OCI-LY7 (cell line): Measurements from ENCODE around the gene NUDT10. TPM values are rescaled to one million over a fixed set of nuclear protein-coding genes. Genes with fewer than 3 reads are reported as not detected.
"Not testable (repeated sequence)": the region's sequence is repeated elsewhere in the genome, so short reads cannot be mapped to it uniquely, and the experiment has no call there.

Experiments used
- BruUV-seq: library from RNA; stranded (reverse); fragments of 400-500 nt; replicated peaks from 2 replicates; lab custom pipeline; 2021; lab: Mats Ljungman, UMichigan
- CTCF ChIA-PET: fragments of 300-600 bp; sonication (Branson Sonifier 250); formaldehyde crosslinking; loops from one replicate; lab custom pipeline; 2022; ENCODE audit warnings: antibody characterized with exemption; ENCODE audit not compliant: unreplicated experiment; lab: Charles Lee
- POLR2A ChIA-PET: fragments of 300-600 bp; sonication (Branson Sonifier 250); formaldehyde crosslinking; loops from one replicate; lab custom pipeline; 2022; ENCODE audit warnings: antibody characterized with exemption; lab: Charles Lee
- DNase-seq: peaks from one replicate; pipeline ENCODE4 v3.0.0-alpha.2; 2015; ENCODE audit warnings: low spot score
- H2AFZ ChIP-seq: fragments of 200-600 bp; sonication (generic), shearing (Covaris generic); 2 replicates; pipeline ENCODE4 v1.6.1; 2014; ENCODE audit warnings: mild to moderate bottlenecking, antibody characterized with exemption, low read length, moderate library complexity
- H3K27ac ChIP-seq: fragments of 200-600 bp; sonication (generic); 2 replicates; pipeline ENCODE4 v1.5.1; 2014; ENCODE audit warnings: mixed run types, low read depth, mild to moderate bottlenecking, moderate library complexity, low read length, inconsistent platforms; ENCODE audit not compliant: poor library complexity, severe bottlenecking
- H3K36me3 ChIP-seq: fragments of 200-600 bp; sonication (generic); 2 replicates; pipeline ENCODE4 v1.6.1; 2014; ENCODE audit warnings: mild to moderate bottlenecking, antibody characterized with exemption, low read length, moderate library complexity, mixed read lengths; ENCODE audit not compliant: insufficient read depth
- H3K4me1 ChIP-seq: fragments of 200-600 bp; sonication (generic); 2 replicates; pipeline ENCODE4 v1.5.1; 2014; ENCODE audit warnings: mild to moderate bottlenecking, low read length; ENCODE audit not compliant: insufficient read depth, poor library complexity, severe bottlenecking
- H3K4me2 ChIP-seq: fragments of 200-600 bp; sonication (generic); 2 replicates; pipeline ENCODE4 v1.6.1; 2014; ENCODE audit warnings: mild to moderate bottlenecking, low read length
- H3K4me3 ChIP-seq: fragments of 200-600 bp; sonication (generic); 2 replicates; pipeline ENCODE4 v1.5.1; 2014; ENCODE audit warnings: mild to moderate bottlenecking, low read depth, low read length; ENCODE audit not compliant: poor library complexity, severe bottlenecking
- H3K79me2 ChIP-seq: fragments of 200-600 bp; sonication (generic); 2 replicates; pipeline ENCODE4 v1.6.1; 2016; ENCODE audit warnings: low read depth, mild to moderate bottlenecking, low read length, moderate library complexity, mixed read lengths; ENCODE audit not compliant: insufficient read depth
- H3K9me2 ChIP-seq: fragments of 200-600 bp; sonication (generic); 2 replicates; pipeline ENCODE4 v1.6.1; 2016; ENCODE audit warnings: mild to moderate bottlenecking, low read length, mixed read lengths; ENCODE audit not compliant: insufficient read depth
- H3K9me3 ChIP-seq: fragments of 200-600 bp; sonication (generic); 2 replicates; pipeline ENCODE4 v1.6.1; 2014; ENCODE audit warnings: mild to moderate bottlenecking, mixed run types, low read length, mixed read lengths
- H4K20me1 ChIP-seq: fragments of 200-600 bp; sonication (generic); 2 replicates; pipeline ENCODE4 v1.6.1; 2014; ENCODE audit warnings: mild to moderate bottlenecking, antibody characterized with exemption, low read length, moderate library complexity, mixed read lengths; ENCODE audit not compliant: insufficient read depth
- EZH2phosphoT487 ChIP-seq: fragments of 200-600 bp; sonication (generic); IDR thresholded peaks from 2 replicates; pipeline ENCODE4 v1.6.1; 2018; ENCODE audit warnings: low read depth, borderline replicate concordance, mild to moderate bottlenecking, mixed run types, antibody characterized with exemption, low read length, moderate library complexity, mixed read lengths
- intact Hi-C: fragments of 100-400 bp; cut with micrococcal nuclease; formaldehyde crosslinking; loops from one replicate; pipeline ENCODE4 v1.10.0; 2022; ENCODE audit not compliant: unreplicated experiment
- total RNA-seq, 2 experiments: library from RNA; depleted of rRNA in 1 of 2; stranded (reverse); fragments of >200 nt in 1 of 2; shearing (Covaris generic) in 1 of 2; gene quantifications; 2 replicates each; pipeline ENCODE4 v1.2.3, GENCODE V29; 2014 to 2022
- TF ChIP-seq, protein P1 (sequence below): fragments of 200-600 bp; sonication (generic); conservative IDR thresholded peaks from 2 replicates; pipeline ENCODE4 v1.5.1; 2014; ENCODE audit warnings: mild to moderate bottlenecking, antibody characterized with exemption, low read length, moderate library complexity, mixed read lengths

The NUDT10 gene
- total RNA-seq, 2 experiments from 2014 or later: 1.4 TPM; not detected in 1

- TF ChIP-seq EZH2phosphoT487: no peak
- TF ChIP-seq, protein P1, sequence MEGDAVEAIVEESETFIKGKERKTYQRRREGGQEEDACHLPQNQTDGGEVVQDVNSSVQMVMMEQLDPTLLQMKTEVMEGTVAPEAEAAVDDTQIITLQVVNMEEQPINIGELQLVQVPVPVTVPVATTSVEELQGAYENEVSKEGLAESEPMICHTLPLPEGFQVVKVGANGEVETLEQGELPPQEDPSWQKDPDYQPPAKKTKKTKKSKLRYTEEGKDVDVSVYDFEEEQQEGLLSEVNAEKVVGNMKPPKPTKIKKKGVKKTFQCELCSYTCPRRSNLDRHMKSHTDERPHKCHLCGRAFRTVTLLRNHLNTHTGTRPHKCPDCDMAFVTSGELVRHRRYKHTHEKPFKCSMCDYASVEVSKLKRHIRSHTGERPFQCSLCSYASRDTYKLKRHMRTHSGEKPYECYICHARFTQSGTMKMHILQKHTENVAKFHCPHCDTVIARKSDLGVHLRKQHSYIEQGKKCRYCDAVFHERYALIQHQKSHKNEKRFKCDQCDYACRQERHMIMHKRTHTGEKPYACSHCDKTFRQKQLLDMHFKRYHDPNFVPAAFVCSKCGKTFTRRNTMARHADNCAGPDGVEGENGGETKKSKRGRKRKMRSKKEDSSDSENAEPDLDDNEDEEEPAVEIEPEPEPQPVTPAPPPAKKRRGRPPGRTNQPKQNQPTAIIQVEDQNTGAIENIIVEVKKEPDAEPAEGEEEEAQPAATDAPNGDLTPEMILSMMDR: no peak
- H3K27ac ChIP-seq: no peak overlapping the region
- no peak for DNase-seq
- CTCF ChIA-PET: no interaction called here
- H3K4me1 ChIP-seq: no peaks in the 10 kb centered on the region
- H2AFZ ChIP-seq: no peak overlapping the region
- H3K4me2 ChIP-seq: no peak overlapping the region
- intact Hi-C loops: no loop called here
- no peaks in the 10 kb centered on the region for H3K9me3 ChIP-seq
- no TSS peak for BruUV-seq
- no peaks in the 10 kb centered on the region; the same call in 1 of the 2 replicates for H3K36me3 ChIP-seq
- POLR2A ChIA-PET: interaction anchor here (0.7 kb wide), 1 partner anchor 14 kb away, joined by 4 read pairs; no protein-coding TSS in a partner anchor
- H3K79me2 ChIP-seq: no peaks in the 10 kb centered on the region
- H3K4me3 ChIP-seq: no peak overlapping the region
- no peaks in the 10 kb centered on the region for H3K9me2 ChIP-seq
- H4K20me1 ChIP-seq: no peaks in the 10 kb centered on the region
These were observed 36.5 kb upstream of the NUDT10 start for GRCh38 chrX:51296138-51296537.

DNA sequence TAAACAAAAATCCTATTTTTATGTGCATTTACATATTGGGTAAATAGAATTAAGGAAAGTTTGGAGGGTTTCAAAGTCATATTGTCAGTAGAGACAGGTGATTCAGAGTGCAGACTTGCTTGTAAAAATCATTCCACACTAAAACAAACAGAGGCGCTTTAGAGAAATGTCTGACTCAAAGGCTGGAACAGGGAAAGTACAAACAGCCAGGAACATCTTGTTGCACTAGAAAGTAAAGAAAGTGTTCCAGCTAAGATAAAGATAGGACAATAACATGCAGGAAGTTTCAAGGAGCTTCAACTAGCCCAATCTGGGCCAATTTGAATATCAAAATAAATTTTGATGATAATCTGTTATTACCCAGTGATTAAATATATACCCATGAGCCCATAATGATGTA, 16.4 kb upstream of the NUDT10 start:
- TF ChIP-seq, protein P1: no peak
- no peak for TF ChIP-seq EZH2phosphoT487

GRCh38 chrX:51332943-51333785, 542 bp downstream of the NUDT10 start:
- DNase-seq, H3K4me2 ChIP-seq, CTCF ChIA-PET, H2AFZ ChIP-seq, BruUV-seq, H3K4me3 ChIP-seq, H3K27ac ChIP-seq, H3K9me2 ChIP-seq, H3K36me3 ChIP-seq, H4K20me1 ChIP-seq, H3K4me1 ChIP-seq, H3K9me3 ChIP-seq, H3K79me2 ChIP-seq: not testable (repeated sequence)
- intact Hi-C loops: loop anchor here (10.0 kb wide), 1 partner anchor 188 kb away; no protein-coding TSS in a partner anchor
- POLR2A ChIA-PET: interaction anchor here (0.6 kb wide), 1 partner anchor 8 kb away, joined by 3 read pairs; no protein-coding TSS in a partner anchor

More for the DNA sequence above, 16.4 kb upstream of the NUDT10 start:
- Histone ChIP-seq H3K9me3 (no peaks in the 10 kb centered on the region), H4K20me1 (no peaks in the 10 kb centered on the region), H3K4me2 (no peak overlapping the region), H2AFZ (no peak overlapping the region), H3K4me3 (no peak overlapping the region), H3K27ac (no peak overlapping the region), H3K4me1 (no peaks in the 10 kb centered on the region), H3K79me2 (no peaks in the 10 kb centered on the region), H3K9me2 (no peaks in the 10 kb centered on the region), H3K36me3 (no peaks in the 10 kb centered on the region; the same call in 1 of the 2 replicates)
- DNase-seq: no peak
- ChIA-PET CTCF (no interaction called here), POLR2A (no interaction called here)
- no TSS peak for BruUV-seq
- intact Hi-C loops: no loop called here
